ENCODE measurements around the gene EIF3A.

Gene EIF3A

DNA sequence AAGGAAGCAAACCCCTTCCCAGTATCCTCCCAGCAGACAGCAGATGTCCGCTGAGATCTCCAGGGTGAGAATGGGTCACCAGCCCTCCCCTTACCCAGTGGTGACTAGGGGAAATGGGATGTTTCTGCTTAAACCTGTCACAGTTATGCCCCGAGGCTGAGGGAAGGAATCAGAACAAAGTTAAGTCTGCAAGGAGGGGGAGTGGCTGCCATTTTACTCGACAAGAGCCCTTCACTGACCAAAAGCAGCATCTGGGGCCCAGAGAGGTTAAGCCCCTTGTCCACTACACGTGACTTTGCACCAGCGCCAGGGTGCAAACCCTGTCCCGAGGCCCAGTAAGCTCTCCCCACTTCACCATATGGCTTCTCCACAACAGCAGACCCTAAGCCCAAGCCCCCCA lies 55.7 kb downstream of the EIF3A start:
- DNase-seq: no peak
- intact Hi-C loops (cut with DNase I): no loop called here

DNA sequence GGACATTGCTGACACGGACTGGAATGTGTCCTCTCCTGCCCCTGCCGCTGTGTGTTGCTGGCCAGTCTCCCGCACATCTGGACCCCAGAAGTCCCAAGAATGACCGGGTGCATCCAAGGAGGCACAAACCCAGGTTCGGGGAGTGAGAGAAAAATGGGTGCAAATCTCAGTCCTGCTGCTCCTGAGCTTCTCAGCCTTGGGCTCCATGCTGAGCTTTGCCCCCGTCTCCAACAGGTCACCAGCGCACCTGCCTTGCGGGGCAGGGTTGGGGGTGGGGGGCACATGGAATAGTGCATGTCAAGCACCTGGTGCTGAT lies 57.1 kb downstream of the EIF3A start:
- intact Hi-C loops (cut with DNase I): no loop called here
- DNase-seq: peak in 1 of 10 donors; percentile 23

DNA sequence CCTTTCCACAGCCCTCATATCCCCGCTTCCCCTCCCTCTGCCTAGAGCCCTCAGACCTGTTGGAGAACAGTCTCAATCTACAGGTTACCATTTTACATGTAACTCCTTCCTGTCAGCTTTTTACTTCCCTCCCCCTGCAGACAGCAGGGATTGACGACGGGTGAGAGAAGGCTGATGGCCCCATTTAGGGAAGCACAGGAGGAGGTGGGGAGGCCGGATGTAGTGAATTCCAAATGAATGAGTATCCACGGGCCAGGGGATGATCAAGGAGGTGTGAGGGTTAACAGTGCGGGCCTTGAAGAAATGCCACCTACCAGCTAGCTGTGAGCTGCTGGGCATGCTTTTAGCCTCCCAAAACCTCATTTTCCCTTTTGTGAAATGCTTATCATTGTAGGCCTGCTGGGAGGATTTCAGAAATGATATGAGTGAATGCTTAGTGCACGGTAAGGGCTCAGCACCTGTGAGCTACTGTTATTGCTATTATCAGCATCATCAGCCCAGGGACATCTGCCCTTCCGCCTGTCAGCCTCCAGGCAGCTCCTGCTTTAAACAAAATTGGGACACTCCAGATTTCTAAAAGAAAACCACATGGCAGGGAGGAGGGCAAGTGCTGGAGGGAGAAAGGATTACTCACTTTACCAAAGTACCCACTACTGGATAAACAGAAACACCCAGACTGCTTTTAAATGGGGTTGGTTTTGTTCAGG lies 57.6 kb downstream of the EIF3A start:
- peak in 1 of 10 donors; percentile 31 for DNase-seq
- intact Hi-C loops (cut with DNase I): no loop called here

DNA sequence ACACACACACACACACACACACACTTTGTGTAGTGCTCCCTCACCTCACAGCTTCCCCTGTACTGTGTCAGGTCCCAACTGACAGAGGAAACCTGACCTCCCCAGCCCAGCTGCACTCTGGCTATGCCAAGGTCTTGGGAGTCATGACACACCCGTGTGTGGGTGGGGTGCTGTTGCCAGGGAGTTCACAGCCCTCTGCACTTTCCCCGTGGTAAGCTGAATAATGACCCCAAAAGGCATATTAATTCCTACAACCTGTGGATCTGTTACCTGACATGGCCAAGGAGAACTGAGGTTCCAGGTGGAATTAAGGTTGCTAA lies 60.0 kb downstream of the EIF3A start:
- intact Hi-C loops (cut with DNase I): no loop called here
- DNase-seq: peak in 1 of 10 donors; percentile 59

DNA sequence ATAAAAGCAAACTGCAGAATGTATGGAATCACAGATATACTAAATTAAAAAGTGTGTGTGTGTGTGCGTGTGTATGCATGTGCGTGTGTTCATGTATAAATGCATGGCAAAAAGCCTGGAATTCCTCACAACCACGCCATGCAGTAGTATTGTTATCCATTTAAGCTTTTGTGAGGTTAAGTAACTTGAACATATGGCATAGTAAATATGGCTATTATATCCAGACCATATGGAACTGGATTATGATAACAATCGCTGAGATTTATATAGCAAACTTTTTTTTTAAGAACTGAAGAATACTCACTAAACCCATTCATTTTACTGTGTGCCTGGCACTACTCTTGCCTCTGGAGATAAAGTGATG lies 73.4 kb downstream of the EIF3A start:
- intact Hi-C loops (cut with DNase I): no loop called here
- DNase-seq: no peak

DNA sequence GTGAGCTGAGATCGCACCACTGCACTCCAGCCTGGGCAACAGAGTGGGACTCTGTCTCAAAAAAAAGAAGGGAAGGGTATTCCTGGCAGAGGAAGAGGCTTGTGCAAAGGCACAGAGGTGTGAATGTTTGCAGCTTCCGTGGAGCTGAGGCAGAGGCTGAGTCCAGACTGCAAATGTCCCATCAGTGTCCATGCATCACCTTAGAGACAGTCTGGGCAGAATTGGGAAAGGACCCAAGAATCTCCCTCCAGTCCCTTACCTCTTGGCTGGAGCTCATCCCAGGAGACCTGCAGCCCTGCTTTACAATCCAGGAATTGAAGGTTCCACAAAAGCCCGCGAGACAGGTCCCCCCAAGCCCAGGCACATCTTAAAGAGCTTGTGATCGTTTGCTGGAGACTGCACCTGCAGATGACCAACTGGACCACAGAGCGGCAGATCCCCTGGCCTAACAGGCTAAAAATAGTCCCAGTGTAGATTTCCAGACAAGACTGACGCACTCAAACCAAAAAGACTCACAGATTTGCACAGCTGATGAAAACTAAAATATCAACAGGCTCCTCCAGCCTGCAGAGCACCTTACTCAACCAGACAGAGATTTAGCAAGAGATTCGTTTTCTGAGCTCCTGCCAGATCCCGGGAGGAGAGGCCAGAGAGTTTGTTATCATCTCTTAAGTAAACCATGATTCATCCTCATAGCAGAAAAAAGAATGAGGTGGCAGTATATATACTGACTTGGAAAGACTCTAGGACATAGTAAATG lies 74.0 kb downstream of the EIF3A start:
- DNase-seq: peak in 2 of 10 donors; percentile 35 to 56
- intact Hi-C loops (cut with DNase I): no loop called here

DNA sequence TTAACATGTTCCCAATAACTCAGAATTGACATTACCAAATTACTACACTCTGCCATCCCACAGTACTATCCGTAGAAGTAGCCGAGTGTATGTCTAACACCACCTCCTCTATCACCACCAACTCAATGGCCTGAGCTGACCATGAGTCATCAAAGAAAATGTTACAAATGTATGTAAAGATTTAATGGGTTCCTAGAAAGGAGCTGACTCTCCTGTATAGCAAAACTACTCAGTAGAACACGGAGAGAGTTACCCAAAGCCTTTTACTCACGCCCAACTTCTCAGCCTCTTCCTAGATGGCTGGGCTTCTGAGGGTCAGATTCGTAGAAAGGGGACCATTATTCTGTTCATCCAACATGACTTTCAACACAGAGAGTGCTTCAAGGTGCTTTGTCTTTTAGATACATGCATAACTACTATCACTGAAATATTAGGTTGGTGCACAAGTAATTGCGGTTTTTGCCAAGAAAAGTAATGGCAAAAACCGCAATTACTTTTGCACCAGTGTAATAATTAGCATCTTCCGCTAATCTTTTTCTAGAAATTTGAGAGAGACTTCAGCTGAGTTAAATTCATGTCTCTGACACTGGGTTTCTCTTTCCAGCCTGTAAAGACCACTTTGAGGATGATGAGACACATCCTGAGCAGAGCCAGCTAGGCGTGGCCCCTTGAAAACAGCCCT lies 75.1 kb downstream of the EIF3A start:
- intact Hi-C loops (cut with DNase I): no loop called here
- no peak for DNase-seq

DNA sequence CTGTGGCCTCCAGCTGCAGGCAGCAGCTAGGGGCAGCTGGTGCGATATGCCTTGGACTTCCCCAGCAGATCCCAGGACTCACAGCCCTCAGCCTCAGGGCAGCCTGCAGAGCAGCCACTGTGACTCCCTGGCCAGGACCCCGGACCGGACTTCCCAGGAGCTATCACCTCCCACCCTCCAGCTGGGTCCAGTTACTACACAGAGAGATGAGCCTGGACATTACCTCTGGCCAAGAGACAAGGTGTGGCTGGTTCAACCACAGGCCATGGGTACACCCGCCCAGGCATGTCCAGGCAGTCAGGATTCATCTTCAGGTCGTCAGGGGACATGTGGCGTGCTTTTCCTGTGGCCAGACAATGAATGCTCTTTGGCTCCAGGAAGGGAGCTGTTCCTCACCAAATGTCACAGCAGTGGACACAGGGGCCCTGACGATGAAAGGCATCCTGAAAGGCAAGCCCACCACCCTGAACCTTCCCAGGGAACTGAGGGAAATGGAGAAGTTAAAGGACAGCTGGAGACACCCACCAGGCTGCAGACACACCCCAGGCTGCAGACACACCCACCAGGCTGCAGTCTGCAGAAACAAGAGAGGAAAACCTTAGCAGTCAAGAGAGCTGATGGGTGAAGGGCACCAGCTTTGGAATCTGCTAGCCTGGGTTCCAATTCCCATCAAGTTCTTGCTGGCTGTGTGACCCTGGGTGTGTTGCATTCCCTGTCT lies 76.9 kb downstream of the EIF3A start:
- intact Hi-C loops (cut with DNase I): no loop called here
- peak in 1 of 10 donors; percentile 77 for DNase-seq

DNA sequence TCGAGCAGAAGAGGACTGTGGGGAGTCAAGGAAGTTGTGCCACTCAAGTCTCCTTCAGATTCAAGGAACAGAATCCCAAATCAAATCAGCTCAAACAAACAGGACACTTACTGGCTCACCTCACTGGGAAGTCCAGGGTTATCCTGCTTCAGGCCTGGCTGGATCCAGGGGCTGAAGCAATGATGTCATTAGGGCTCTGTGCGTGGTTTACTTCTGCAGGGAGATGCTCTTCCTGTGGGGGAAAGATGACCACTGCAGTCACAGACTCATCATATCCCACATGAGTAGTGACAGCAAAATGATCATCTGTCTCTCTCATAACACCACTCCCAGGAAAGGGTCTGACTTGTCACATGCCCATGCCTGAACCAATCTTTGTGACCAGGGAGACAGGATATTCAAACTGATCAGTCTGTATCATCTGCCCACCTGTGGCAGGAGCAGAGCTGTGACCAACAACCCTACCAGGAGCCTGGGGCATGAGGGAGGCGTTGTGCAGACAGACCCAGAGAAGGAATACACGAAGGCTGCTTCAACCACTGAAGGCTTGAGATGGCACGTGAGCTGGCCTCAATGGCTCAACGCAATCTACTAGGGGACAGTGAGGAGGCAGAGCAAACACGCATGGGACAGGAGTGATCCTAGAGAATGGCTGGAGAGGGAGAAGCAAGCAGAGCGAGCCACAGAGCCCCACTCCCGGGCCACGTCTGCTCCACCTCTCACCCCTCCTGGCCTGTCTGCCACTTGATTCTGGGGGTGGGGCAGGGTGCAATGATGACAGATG lies 78.7 kb downstream of the EIF3A start:
- peak in 1 of 10 donors; percentile 32 for DNase-seq
- intact Hi-C loops (cut with DNase I): no loop called here

DNA sequence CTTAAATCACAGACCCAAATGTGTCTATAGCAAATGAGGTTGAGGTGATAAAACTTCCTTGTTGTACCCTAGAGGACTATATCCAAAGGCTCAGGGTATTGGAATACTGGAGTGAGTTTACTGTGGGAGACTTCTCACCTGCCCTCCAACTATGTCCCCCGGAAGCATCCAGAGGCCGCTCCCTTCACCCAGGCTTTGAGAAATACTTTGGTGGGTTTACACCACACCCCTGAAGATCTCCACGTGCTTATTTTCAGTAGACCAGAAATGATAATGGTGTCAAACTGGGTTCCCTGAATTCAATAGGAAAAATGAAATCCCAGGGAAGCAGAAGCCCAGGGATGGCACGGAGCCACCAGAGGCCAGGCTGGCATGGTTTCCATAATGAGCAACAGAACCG lies 82.4 kb downstream of the EIF3A start:
- intact Hi-C loops (cut with DNase I): no loop called here
- peak in 1 of 10 donors; percentile 38 for DNase-seq

DNA sequence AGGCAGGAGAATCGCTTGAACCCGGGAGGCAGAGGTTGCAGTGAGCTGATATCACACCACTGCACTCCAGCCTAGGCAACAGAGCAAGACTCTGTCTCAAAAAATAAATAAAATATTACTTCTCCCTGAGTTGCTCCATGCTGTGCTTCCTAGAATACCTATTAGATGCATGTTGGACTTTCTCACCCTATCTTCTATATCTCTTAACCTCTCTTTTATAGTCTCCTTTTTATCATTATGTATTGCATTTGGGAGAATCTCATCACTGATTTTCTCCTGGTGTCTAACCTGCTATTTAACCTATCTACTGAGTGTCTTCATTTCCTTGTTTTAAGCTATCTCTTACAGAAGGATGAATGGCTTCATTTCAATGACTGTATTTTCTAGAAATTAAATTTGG lies 83.2 kb downstream of the EIF3A start:
- no peak for DNase-seq
- intact Hi-C loops (cut with DNase I): no loop called here

DNA sequence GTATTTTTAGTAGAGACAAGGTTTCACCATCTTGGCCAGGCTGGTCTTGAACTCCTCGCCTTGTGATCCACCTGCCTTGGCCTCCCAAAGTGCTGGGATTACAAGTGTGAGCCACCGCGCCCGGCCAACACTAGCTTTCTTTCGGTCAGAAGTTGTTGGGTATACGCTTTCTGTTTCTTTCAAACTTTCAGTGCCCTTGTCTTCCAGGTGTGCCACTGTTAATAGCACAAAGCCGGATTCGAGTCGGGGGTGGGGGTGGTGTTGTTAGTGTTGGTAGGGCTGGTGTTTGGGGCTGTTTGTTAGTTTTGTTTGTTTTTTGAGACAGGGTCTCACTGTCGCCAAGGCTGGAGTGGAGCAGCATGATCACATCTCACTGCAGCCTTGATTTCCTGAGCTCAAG lies 84.9 kb downstream of the EIF3A start:
- intact Hi-C loops (cut with DNase I): no loop called here
- no peak for DNase-seq

DNA sequence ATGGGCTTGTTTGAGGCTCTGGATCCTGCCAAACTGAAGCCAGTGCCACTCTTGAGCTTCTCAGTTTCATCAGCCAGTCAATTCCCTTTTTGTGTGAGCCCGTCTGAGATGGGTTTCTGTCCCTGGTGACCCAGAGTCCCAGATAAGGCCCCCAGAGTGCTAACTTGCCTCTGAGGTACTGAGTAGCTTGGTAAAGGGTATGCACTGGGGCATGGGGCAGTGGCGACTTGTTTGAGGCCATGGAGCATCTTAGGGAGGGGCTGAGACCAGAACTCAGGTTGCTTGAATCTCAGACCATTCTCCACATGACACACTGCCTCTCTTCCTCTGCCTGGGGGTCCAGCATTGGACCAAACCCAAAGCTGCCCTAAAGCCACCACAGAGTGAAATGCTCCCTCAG lies 86.3 kb downstream of the EIF3A start:
- intact Hi-C loops (cut with DNase I): no loop called here
- no peak for DNase-seq

DNA sequence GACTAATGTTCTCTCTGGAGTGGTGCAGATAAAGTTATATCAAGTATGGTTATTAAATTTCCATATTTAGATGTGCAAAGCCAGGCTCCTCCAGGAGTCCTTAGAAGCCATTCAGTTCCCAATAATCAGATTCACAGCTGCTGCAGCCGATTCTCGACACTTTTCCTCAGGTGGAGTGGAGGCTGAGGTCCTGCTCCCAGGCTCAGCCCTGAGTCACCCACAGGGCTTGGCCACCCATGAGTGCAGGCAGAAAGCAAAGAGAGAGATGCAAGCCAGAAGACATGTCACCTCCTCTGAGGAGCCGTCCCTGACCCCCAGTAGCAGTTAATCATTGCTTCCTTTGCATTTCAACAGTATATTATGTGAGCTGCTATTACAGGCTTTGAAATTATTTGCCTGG lies 87.4 kb downstream of the EIF3A start:
- intact Hi-C loops (cut with DNase I): no loop called here
- no peak for DNase-seq

DNA sequence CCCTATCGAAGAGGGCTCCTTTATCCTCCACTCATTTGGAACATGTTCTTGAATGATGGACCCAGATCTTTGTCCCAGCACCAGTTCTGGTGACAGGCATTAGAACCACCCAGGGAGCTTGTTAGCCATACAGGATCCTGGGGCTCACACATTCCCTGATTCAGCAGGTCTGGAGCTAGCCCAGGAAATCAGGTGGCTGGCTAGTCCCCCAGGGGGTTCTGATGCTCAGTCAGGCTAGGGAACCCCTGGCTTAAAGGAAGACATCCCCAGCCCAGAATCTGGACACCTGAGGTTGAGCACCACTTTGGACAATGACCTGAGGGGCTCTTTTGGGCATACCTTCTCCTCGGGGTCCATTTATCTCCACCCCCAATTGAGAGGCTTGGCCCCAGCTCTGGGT lies 88.1 kb downstream of the EIF3A start:
- DNase-seq: no peak
- intact Hi-C loops (cut with DNase I): no loop called here

DNA sequence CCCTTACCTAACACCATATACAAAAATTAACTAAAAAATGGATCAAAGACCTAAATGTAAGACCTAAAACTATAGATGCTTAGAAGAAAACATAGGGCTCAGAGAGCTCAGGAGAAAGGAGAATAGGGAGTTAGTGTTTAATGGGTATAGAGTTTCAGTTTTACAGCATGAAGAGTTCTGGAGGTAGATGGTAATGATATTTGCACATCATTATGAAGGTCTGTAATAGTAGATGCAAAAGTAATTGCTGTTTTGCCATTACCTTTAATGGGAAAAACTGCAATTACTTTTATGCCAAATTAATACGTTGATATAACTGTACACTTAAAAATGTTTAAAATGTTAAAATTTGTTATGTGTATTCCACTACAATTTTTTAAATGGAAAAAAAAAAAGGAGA lies 90.3 kb downstream of the EIF3A start:
- DNase-seq: no peak

DNA sequence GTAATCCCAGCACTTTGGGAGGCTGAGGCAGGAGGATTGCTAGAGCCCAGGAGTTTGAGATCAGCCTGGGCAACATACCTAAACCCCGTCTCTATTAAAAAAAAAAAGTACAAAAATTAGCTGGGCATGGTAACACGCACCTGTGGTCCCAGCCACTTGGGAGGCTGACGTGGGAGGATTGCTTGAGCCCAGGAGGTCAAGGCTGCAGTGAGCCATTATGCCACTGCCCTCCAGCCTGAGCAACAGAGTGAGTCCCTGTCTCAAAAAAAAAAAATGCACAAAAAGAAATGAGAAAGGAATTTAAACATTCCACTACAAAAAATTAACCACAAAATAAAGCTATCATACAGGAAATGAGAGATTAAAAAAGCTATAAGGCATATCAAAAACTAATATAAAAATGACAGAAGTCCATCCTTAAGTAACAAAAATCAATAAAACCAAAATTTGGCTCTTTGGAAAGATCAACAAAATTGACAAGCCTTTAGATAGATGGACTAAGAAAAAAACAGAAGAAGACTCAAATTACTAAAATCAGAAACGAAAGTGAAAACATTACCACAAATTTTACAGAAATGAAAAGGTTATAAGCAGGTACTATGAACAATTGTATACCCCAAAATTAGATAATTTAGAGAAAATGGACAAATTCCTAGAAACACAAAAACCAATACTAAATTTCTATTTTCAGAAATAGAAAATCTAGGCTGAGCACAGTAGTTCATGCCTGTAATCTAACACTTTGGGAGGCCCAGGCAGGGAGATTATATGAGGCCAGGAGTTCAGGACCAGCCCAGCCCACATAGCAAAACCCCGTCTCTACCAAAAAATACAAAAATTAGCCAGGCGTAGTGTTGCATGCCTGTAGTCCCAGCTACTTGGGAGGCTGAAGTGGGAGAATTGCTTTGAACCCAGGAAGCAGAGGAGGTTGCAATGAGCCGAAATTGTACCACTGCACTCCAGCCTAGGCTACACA lies 93.5 kb downstream of the EIF3A start:
- no peak for DNase-seq
- intact Hi-C loops (cut with DNase I): no loop called here

More for the DNA sequence above, 90.3 kb downstream of the EIF3A start:
- intact Hi-C loops (cut with DNase I): no loop called here

DNA sequence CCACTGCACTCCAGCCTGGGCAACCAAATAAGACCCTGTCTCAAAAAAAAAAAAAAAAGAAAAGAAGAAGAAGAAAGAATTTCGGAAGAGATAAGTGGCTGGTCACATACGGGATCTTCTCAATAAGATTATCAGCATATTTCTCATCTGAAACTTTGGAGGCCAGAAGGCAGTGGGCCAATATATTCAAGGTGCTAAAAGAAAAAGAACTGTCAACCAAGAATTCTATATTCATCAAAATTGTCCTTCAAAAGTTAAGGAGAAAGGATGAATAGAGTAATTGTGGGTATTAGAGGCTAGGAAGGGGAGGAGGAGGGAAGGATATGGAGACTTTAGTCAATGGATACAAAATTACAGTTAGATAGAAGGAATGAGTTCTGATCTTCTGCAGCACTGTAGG lies 95.0 kb downstream of the EIF3A start:
- no peak for DNase-seq
- intact Hi-C loops (cut with DNase I): no loop called here
